ENCODE data around the gene CACNA1B. TPM values are rescaled to one million over a fixed set of nuclear protein-coding genes. Genes with fewer than 3 reads are reported as not detected.

Gene CACNA1B
- polyA plus RNA-seq, 1 experiment = 0.01 TPM

DNA sequence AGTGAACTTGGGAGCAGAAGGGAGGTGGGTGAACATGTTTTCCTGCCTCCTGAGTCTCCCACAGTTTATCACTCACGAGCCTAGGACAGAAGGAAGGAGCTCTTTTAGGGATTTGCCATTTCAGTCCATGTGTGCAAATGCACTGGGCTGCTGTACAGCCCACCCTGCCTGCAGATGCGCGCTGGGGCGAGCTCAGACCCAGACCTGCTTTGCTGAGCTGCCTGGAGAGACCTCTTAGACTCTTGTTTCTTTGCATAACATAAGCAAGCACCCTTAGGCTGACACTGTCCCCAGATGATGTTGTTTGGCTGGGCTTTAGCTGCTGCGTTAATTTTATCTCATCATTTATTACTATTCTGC is 199.0 kb downstream of the CACNA1B start:
- TF ChIP-seq, protein P1, sequence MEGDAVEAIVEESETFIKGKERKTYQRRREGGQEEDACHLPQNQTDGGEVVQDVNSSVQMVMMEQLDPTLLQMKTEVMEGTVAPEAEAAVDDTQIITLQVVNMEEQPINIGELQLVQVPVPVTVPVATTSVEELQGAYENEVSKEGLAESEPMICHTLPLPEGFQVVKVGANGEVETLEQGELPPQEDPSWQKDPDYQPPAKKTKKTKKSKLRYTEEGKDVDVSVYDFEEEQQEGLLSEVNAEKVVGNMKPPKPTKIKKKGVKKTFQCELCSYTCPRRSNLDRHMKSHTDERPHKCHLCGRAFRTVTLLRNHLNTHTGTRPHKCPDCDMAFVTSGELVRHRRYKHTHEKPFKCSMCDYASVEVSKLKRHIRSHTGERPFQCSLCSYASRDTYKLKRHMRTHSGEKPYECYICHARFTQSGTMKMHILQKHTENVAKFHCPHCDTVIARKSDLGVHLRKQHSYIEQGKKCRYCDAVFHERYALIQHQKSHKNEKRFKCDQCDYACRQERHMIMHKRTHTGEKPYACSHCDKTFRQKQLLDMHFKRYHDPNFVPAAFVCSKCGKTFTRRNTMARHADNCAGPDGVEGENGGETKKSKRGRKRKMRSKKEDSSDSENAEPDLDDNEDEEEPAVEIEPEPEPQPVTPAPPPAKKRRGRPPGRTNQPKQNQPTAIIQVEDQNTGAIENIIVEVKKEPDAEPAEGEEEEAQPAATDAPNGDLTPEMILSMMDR (IDR thresholded peaks at IDR 0.05; ENCODE audit: insufficient read depth, low read depth, low read length) = no peak
- POLR2A ChIA-PET = no interaction called here
- Histone ChIP-seq H3K36me3 (ENCODE audit: control insufficient read depth, insufficient read depth, low read length) (no peaks in the 10 kb centered on the region), H3K27me3 (ENCODE audit: control insufficient read depth, insufficient read depth, low read length) (no peaks in the 10 kb centered on the region), H3K4me3 (ENCODE audit: low read depth, low read length) (no peak overlapping the region)
- no peak for DNase-seq (ENCODE audit: low read depth)
- CTCF ChIA-PET = no interaction called here

DNA sequence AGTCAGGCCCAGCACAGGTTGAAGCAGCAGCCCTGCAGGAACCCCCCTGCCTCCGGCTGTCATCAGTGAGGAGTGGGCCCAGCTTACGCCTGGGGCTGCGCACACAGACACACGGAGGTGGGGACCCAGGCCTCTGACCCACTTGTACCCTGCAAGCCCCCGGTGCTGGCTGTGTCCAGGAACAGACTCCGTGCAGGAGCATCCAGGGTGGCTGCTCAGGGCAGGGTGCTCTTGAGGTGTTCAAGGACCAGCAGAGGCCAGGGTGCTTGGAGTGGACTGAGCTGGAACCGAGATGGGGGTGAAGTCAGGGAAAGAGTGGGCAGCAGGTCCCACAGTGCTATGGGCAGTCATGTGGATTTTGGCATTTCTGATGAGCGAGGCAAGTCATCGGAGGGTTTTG is 199.5 kb downstream of the CACNA1B start:
- CTCF ChIA-PET = no interaction called here

DNA sequence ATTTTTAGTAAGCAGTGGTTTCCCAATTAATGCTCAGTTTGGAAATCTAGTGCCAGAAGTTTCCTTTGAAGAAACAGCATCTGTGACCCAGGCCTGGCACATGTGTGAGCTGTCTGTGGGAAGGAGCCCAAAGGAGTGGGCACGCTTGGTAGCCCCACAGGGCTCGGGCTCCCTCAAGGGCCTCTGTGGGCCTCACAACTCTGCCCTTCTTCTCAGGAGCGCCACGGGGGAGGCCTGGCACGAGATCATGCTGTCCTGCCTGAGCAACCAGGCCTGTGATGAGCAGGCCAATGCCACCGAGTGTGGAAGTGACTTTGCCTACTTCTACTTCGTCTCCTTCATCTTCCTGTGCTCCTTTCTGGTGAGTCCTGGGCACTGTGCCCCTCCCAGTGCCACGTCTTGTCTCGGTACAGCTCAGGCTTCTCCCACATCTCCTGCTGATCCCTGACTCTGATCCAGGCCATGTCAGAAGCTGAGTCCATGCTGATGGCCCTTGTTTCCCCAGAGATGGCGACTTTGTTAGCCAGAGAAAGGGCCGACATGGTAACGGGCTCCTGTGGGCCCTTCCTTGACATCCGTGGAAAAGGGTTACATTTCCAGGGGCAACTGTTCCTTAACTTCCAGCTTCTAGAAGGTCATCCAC is 200.4 kb downstream of the CACNA1B start:
- TF ChIP-seq, protein P1 (IDR thresholded peaks at IDR 0.05; ENCODE audit: insufficient read depth, low read depth, low read length) = no peak
- no peaks in the 10 kb centered on the region for H3K27me3 ChIP-seq (ENCODE audit: control insufficient read depth, insufficient read depth, low read length)
- ChIA-PET POLR2A (no interaction called here), CTCF (no interaction called here)
- H3K4me3 ChIP-seq (ENCODE audit: low read depth, low read length) = no peak overlapping the region
- no peaks in the 10 kb centered on the region for H3K36me3 ChIP-seq (ENCODE audit: control insufficient read depth, insufficient read depth, low read length)
- DNase-seq (ENCODE audit: low read depth) = no peak

More for the DNA sequence above, 199.5 kb downstream of the CACNA1B start:
- DNase-seq (ENCODE audit: low read depth) = no peak
- TF ChIP-seq, protein P1 (IDR thresholded peaks at IDR 0.05; ENCODE audit: insufficient read depth, low read depth, low read length) = no peak
- H3K27me3 ChIP-seq (ENCODE audit: control insufficient read depth, insufficient read depth, low read length) = no peaks in the 10 kb centered on the region
- H3K4me3 ChIP-seq (ENCODE audit: low read depth, low read length) = no peak overlapping the region
- no peaks in the 10 kb centered on the region for H3K36me3 ChIP-seq (ENCODE audit: control insufficient read depth, insufficient read depth, low read length)
- POLR2A ChIA-PET = no interaction called here

DNA sequence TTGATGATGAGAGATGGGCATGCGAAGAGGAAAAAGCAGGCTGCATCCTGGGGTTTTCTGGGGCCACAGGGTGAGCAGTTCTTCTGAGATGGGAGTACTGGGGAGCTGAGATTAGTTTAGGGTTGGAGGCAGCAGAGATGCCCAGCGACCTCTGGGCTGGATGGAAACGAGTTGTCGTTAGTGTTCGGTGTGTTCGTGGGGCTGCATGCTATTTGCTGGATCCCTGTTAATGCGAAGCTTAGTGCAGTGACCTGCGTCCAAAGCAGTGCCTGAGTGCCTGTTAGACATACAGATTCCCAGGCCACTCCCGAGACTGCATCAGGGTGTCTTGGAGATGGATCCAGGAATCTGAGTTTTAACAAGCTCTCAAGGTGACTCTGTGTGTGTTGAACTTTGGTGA is 201.3 kb downstream of the CACNA1B start:
- Histone ChIP-seq H3K27me3 (ENCODE audit: control insufficient read depth, insufficient read depth, low read length) (no peaks in the 10 kb centered on the region), H3K36me3 (ENCODE audit: control insufficient read depth, insufficient read depth, low read length) (no peaks in the 10 kb centered on the region), H3K4me3 (ENCODE audit: low read depth, low read length) (no peak overlapping the region)
- ChIA-PET CTCF (no interaction called here), POLR2A (no interaction called here)
- TF ChIP-seq, protein P1 (IDR thresholded peaks at IDR 0.05; ENCODE audit: insufficient read depth, low read depth, low read length) = no peak
- DNase-seq (ENCODE audit: low read depth) = no peak

DNA sequence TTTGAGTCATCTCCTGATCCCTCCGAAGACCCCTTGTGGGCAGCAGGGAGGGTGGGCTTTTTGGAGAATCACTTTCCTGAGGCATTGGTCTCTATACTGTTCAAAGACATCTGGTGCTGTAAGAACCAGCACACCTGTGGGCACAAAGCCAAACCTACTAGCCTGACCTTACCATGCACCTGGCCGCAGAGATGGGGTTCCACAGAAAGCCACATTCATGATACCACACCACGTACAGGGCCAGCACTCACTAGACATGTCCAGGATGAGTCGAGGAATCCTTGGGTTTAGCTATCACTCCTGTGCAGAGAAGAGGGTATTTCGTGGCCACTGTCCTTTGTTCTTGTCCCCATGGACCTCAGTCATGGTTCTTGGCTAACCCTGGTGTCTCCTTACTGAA is 203.4 kb downstream of the CACNA1B start:
- POLR2A ChIA-PET = no interaction called here

More for the DNA sequence above, 203.4 kb downstream of the CACNA1B start:
- Histone ChIP-seq H3K27me3 (ENCODE audit: control insufficient read depth, insufficient read depth, low read length) (no peaks in the 10 kb centered on the region), H3K36me3 (ENCODE audit: control insufficient read depth, insufficient read depth, low read length) (no peaks in the 10 kb centered on the region), H3K4me3 (ENCODE audit: low read depth, low read length) (no peak overlapping the region)
- CTCF ChIA-PET = no interaction called here
- DNase-seq (ENCODE audit: low read depth) = no peak
- TF ChIP-seq, protein P1 (IDR thresholded peaks at IDR 0.05; ENCODE audit: insufficient read depth, low read depth, low read length) = no peak
